ENCODE results near the gene VPS51.
"Not testable (repeated sequence)": the region's sequence is repeated elsewhere in the genome, so short reads cannot be mapped to it uniquely, and the experiment has no call there.

VPS51 gene

GRCh38 chr11:65118097-65118837 is 22.3 kb downstream of the VPS51 start:
- in situ Hi-C loops (cut with MboI; ENCODE audit: low sequenced_read_pairs): no loop called here

GRCh38 chr11:65118891-65119669 is 23.1 kb downstream of the VPS51 start:
- in situ Hi-C loops (cut with MboI; ENCODE audit: low sequenced_read_pairs): not testable (repeated sequence)

GRCh38 chr11:65119670-65119995 is 23.6 kb downstream of the VPS51 start:
- in situ Hi-C loops (cut with MboI; ENCODE audit: low sequenced_read_pairs): no loop called here

- in situ Hi-C loops (cut with MboI; ENCODE audit: low sequenced_read_pairs): no loop called here
Observed at GRCh38 chr11:65120831-65121230, 24.8 kb downstream of the VPS51 start.

- in situ Hi-C loops (cut with MboI; ENCODE audit: low sequenced_read_pairs): no loop called here
Observed at GRCh38 chr11:65121447-65121864, 25.4 kb downstream of the VPS51 start.

GRCh38 chr11:65121865-65122696 is 26.1 kb downstream of the VPS51 start, which contains the start of the genes FAU and MRPL49:
TSS of gene FAU (minus strand) at chr11:65122134. CDS start at chr11:65121813, 321 bp downstream.
TSS of gene MRPL49 (plus strand) at chr11:65122321. CDS start at chr11:65122347, 26 bp downstream.
- in situ Hi-C loops (cut with MboI; ENCODE audit: low sequenced_read_pairs): no loop called here

- in situ Hi-C loops (cut with MboI; ENCODE audit: low sequenced_read_pairs): no loop called here
Observed at GRCh38 chr11:65124480-65125196, 28.6 kb downstream of the VPS51 start.

- in situ Hi-C loops (cut with MboI; ENCODE audit: low sequenced_read_pairs): no loop called here
Observed at GRCh38 chr11:65125197-65126056, 29.4 kb downstream of the VPS51 start.

GRCh38 chr11:65126624-65127274 is 30.7 kb downstream of the VPS51 start:
- in situ Hi-C loops (cut with MboI; ENCODE audit: low sequenced_read_pairs): no loop called here

GRCh38 chr11:65127473-65128181 is 31.6 kb downstream of the VPS51 start:
- in situ Hi-C loops (cut with MboI; ENCODE audit: low sequenced_read_pairs): no loop called here

- in situ Hi-C loops (cut with MboI; ENCODE audit: low sequenced_read_pairs): no loop called here
Observed at GRCh38 chr11:65128182-65129145, 32.5 kb downstream of the VPS51 start.

GRCh38 chr11:65129649-65130441 is 33.8 kb downstream of the VPS51 start:
- in situ Hi-C loops (cut with MboI; ENCODE audit: low sequenced_read_pairs): no loop called here

- in situ Hi-C loops (cut with MboI; ENCODE audit: low sequenced_read_pairs): no loop called here
Observed at GRCh38 chr11:65130631-65131416, 34.8 kb downstream of the VPS51 start.

GRCh38 chr11:65131417-65131776 is 35.4 kb downstream of the VPS51 start:
- in situ Hi-C loops (cut with MboI; ENCODE audit: low sequenced_read_pairs): no loop called here

GRCh38 chr11:65131895-65132237 is 35.9 kb downstream of the VPS51 start:
- in situ Hi-C loops (cut with MboI; ENCODE audit: low sequenced_read_pairs): no loop called here
